Osteocyte (in vitro differentiated cells): ENCODE data around the gene GPR179. TPM values are rescaled to one million over a fixed set of nuclear protein-coding genes. Genes with fewer than 3 reads are reported as not detected.

ENCODE experiments used
- DNase-seq: peaks from one replicate; pipeline ENCODE4 v3.0.0; 2021; ENCODE audit warnings: mixed read lengths; ENCODE audit not compliant: unreplicated experiment; ENCODE audit errors: extremely low spot score
- H3K27ac Mint-ChIP-seq: one replicate; pipeline ENCODE4 v1.8.0; 2021; ENCODE audit warnings: mild to moderate bottlenecking, mixed read lengths; ENCODE audit not compliant: unreplicated experiment
- H3K27me3 Mint-ChIP-seq: one replicate; pipeline ENCODE4 v1.8.0; 2021; ENCODE audit warnings: mixed read lengths; ENCODE audit not compliant: unreplicated experiment
- H3K36me3 Mint-ChIP-seq: one replicate; pipeline ENCODE4 v1.8.0; 2021; ENCODE audit warnings: mixed read lengths; ENCODE audit not compliant: unreplicated experiment
- H3K4me1 Mint-ChIP-seq: one replicate; pipeline ENCODE4 v1.8.0; 2021; ENCODE audit warnings: mixed read lengths; ENCODE audit not compliant: unreplicated experiment
- H3K4me3 Mint-ChIP-seq: one replicate; pipeline ENCODE4 v1.8.0; 2021; ENCODE audit warnings: mild to moderate bottlenecking, moderate library complexity, mixed read lengths; ENCODE audit not compliant: unreplicated experiment
- H3K9me3 Mint-ChIP-seq: one replicate; pipeline ENCODE4 v1.8.0; 2021; ENCODE audit warnings: mixed read lengths; ENCODE audit not compliant: unreplicated experiment
- long read RNA-seq: library from polyadenylated mRNA; unstranded; transcript quantifications from one replicate; pipeline ENCODE4 v2.0.0, GENCODE V29; 2021
- total RNA-seq: library from RNA; stranded (reverse); gene quantifications from 2 replicates; pipeline ENCODE4 v1.2.1, GENCODE V29; 2021
- TF ChIP-seq, protein P1 (sequence below): fragments of 200-600 bp; sonication (generic); IDR thresholded peaks from 2 replicates; pipeline ENCODE4 v1.5.0; 2021; ENCODE audit warnings: antibody characterized with exemption, mild to moderate bottlenecking, moderate library complexity

GPR179 gene, protein sequence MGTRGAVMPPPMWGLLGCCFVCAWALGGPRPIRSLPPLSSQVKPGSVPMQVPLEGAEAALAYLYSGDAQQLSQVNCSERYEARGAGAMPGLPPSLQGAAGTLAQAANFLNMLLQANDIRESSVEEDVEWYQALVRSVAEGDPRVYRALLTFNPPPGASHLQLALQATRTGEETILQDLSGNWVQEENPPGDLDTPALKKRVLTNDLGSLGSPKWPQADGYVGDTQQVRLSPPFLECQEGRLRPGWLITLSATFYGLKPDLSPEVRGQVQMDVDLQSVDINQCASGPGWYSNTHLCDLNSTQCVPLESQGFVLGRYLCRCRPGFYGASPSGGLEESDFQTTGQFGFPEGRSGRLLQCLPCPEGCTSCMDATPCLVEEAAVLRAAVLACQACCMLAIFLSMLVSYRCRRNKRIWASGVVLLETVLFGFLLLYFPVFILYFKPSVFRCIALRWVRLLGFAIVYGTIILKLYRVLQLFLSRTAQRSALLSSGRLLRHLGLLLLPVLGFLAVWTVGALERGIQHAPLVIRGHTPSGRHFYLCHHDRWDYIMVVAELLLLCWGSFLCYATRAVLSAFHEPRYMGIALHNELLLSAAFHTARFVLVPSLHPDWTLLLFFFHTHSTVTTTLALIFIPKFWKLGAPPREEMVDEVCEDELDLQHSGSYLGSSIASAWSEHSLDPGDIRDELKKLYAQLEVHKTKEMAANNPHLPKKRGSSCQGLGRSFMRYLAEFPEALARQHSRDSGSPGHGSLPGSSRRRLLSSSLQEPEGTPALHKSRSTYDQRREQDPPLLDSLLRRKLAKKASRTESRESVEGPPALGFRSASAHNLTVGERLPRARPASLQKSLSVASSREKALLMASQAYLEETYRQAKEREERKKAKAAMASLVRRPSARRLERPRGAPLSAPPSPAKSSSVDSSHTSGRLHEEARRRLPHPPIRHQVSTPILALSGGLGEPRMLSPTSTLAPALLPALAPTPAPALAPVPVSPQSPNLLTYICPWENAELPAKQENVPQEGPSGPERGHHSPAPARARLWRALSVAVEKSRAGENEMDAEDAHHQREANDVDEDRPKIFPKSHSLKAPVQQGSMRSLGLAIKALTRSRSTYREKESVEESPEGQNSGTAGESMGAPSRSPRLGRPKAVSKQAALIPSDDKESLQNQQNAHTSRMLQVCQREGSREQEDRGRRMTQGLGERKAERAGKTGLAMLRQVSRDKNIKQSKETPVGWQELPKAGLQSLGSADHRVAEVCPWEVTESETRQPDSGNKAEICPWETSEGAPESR (N-terminal part only)
- 0.13 TPM in 1 of 2 replicates, not detected in the other for total RNA-seq
- long read RNA-seq, result 0 reads

DNA sequence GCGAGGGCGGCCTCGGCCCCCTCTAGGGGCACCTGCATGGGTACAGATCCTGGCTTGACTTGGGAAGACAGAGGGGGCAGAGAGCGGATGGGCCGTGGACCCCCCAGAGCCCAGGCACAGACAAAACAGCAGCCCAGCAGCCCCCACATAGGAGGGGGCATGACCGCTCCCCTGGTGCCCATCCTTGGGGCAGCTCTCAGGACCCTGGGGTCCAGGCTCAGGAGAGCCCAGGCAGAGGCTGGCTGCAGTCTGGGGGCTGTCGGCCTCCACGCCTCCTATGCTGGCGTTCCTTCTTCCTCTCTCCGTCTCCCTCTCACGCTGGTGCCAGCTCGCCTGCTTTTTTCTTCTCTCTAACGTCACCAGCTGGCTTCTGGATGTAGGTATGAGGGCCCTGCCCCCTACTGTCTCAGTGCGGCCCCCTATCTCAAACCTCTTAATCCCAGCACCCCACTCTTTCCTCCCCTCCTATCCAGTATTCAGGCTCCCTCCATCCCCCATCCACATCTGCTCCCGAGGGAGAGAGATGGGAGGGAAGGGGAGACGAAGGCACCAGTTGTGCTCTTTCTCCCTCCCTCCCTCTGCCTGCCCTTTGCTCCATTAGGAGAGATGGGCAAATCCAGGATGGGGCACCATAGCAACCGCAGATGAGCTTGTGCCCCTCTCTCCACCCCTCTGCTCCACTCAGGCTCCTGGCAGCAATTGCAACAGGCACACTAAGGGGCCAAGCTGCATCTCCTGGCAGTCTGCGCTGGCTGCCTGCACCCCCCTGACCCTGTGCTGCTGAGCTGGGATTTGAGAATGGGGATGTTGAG is at the start of gene GPR179:
GPR179 (minus strand) TSS at position 349 of the 812 bp plus-strand sequence; CDS start at position 182, 167 bp downstream.
- H3K36me3 Mint-ChIP-seq, result no peaks in the 10 kb centered on the region
- H3K27me3 Mint-ChIP-seq, result peaks cover 6% of the 10 kb centered on the region
- peaks cover 6% of the 10 kb centered on the region for H3K4me1 Mint-ChIP-seq
- DNase-seq, result no peak
- TF ChIP-seq, protein P1, sequence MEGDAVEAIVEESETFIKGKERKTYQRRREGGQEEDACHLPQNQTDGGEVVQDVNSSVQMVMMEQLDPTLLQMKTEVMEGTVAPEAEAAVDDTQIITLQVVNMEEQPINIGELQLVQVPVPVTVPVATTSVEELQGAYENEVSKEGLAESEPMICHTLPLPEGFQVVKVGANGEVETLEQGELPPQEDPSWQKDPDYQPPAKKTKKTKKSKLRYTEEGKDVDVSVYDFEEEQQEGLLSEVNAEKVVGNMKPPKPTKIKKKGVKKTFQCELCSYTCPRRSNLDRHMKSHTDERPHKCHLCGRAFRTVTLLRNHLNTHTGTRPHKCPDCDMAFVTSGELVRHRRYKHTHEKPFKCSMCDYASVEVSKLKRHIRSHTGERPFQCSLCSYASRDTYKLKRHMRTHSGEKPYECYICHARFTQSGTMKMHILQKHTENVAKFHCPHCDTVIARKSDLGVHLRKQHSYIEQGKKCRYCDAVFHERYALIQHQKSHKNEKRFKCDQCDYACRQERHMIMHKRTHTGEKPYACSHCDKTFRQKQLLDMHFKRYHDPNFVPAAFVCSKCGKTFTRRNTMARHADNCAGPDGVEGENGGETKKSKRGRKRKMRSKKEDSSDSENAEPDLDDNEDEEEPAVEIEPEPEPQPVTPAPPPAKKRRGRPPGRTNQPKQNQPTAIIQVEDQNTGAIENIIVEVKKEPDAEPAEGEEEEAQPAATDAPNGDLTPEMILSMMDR, result no peak
- no peak within 1 kb of the TSS for H3K27ac Mint-ChIP-seq
- H3K4me3 Mint-ChIP-seq, result no peak within 1 kb of the TSS
- no peaks in the 10 kb centered on the region for H3K9me3 Mint-ChIP-seq

DNA sequence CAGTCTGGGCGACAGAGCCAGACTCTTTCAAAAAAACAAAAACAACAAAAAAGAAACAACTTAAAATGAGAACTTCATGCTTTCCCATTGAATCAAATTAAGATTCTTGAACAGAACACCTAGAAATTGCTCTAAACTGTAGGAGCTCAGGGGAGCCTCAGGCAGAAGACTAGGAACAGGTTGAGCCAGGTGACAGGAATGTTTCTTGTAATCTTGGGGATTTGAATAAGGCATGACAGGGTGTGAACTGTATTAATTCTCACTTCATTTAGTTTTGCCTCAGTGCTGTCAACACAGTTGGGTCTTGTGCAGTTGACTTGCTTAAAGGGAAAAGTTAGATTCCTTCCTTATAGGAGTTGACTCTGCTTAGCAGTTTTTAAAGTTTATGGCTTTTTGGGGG is 35.7 kb upstream of the GPR179 start:
- Mint-ChIP-seq H3K27me3 (no peaks in the 10 kb centered on the region), H3K4me1 (no peaks in the 10 kb centered on the region), H3K36me3 (peaks cover 27% of the 10 kb centered on the region), H3K9me3 (no peaks in the 10 kb centered on the region), H3K4me3 (no peak overlapping the region), H3K27ac (no peak overlapping the region)
- TF ChIP-seq, protein P1, result no peak
- DNase-seq, result no peak

GRCh38 chr17:38369124-38369886 is 25.5 kb upstream of the GPR179 start:
- no peak for DNase-seq
- Mint-ChIP-seq H3K27me3 (no peaks in the 10 kb centered on the region), H3K36me3 (peaks cover 35% of the 10 kb centered on the region), H3K4me1 (no peaks in the 10 kb centered on the region), H3K27ac (no peak overlapping the region), H3K4me3 (no peak overlapping the region), H3K9me3 (no peaks in the 10 kb centered on the region)
- TF ChIP-seq, protein P1, result no peak

DNA sequence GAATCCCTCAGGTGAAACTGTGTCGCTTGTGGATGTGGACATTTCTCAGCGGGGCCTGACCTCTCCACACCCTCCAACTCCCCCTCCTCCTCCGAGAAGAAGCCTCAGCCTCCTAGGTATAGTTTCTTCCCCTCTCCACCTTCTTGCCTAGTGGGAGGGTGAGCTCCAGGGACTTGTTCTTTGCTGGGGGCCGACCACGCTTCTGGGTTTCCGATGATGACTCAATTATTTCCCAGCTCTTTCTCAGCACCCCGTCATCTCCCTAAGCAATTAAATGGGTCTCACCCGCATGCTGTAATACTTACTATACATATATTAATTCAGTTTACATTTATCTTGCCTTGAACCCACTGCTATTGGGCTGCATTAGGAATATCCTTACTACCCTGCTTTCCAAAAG is 21.0 kb upstream of the GPR179 start:
- Mint-ChIP-seq H3K4me3 (no peak overlapping the region), H3K27me3 (no peaks in the 10 kb centered on the region), H3K36me3 (peaks cover 23% of the 10 kb centered on the region), H3K4me1 (peaks cover 8% of the 10 kb centered on the region), H3K27ac (no peak overlapping the region), H3K9me3 (no peaks in the 10 kb centered on the region)
- no peak for DNase-seq
- TF ChIP-seq, protein P1, result no peak
